Measurements from ENCODE around the gene TBC1D5.

DNA sequence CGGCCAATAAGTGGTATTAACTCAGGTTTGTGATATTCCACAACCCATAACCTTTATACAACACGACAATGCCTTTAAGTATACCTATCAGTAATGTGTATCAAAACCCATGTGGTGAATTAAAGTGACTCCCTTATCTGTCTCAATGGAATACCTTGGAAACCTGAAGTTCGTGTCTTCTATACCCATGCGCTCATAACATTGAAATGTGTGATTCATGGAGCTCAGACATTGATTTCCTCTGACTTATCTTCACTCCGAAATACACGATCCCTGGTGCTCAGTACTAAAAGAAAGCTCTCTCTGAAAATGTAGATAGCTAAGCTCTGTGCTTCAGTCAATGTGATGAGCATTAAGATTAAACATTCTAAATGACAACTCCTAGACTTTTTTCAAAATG lies 140.3 kb downstream of the TBC1D5 start:
- no peak for TF ChIP-seq POLR2AphosphoS5 (IDR thresholded peaks at IDR 0.05)
- TF ChIP-seq, protein P1, sequence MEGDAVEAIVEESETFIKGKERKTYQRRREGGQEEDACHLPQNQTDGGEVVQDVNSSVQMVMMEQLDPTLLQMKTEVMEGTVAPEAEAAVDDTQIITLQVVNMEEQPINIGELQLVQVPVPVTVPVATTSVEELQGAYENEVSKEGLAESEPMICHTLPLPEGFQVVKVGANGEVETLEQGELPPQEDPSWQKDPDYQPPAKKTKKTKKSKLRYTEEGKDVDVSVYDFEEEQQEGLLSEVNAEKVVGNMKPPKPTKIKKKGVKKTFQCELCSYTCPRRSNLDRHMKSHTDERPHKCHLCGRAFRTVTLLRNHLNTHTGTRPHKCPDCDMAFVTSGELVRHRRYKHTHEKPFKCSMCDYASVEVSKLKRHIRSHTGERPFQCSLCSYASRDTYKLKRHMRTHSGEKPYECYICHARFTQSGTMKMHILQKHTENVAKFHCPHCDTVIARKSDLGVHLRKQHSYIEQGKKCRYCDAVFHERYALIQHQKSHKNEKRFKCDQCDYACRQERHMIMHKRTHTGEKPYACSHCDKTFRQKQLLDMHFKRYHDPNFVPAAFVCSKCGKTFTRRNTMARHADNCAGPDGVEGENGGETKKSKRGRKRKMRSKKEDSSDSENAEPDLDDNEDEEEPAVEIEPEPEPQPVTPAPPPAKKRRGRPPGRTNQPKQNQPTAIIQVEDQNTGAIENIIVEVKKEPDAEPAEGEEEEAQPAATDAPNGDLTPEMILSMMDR (IDR thresholded peaks at IDR 0.05): no peak
- TF ChIP-seq POLR2A (IDR thresholded peaks at IDR 0.05): no peak
- no peak for TF ChIP-seq EP300 (IDR thresholded peaks at IDR 0.05)

Measured in sigmoid colon (tissue), 4 donors.